SIG-M5 treated with dmso at 0.1 percent for 504 hours (cell line): ENCODE data around the gene PHF12.
"Not testable (repeated sequence)": the region's sequence is repeated elsewhere in the genome, so short reads cannot be mapped to it uniquely, and the experiment has no call there.

ENCODE experiments used
- DNase-seq: peaks from one replicate; lab custom pipeline; 2025; ENCODE audit not compliant: unreplicated experiment; lab: John Stamatoyannopoulos, UW

PHF12 gene

DNA sequence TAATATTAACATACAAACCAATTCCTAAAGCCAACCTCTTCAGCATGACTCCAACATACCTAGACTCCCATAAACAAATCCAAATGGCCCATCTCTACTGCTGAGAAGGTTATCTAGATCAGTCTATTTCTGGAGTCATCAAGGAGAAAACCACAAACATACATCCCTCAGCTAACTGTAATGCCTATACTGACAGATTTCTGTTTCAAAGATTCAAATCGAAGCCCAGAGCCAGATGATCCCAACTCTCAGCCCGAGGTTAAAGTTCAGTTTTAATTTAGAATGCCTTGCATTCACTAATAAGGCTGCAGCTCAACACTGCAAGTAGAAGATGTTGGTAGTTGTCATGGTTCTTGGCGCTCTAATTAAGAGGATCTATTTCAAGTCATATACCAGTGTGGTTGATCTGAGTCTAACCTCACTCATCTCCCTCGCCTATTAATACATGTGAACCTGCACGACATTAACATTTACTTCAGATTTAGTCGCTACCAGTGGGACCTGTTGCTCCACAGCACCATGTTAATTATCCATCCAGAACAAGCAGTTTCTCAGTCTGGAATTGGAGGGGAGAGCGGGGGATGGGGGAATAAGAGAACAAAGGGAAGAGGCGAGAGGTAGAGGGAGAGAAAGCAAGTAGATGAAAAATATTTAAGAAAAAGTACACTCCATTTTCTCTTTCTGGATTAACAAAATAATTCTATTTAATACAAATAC is 15.4 kb downstream of the PHF12 start:
- DNase-seq, result no peak

DNA sequence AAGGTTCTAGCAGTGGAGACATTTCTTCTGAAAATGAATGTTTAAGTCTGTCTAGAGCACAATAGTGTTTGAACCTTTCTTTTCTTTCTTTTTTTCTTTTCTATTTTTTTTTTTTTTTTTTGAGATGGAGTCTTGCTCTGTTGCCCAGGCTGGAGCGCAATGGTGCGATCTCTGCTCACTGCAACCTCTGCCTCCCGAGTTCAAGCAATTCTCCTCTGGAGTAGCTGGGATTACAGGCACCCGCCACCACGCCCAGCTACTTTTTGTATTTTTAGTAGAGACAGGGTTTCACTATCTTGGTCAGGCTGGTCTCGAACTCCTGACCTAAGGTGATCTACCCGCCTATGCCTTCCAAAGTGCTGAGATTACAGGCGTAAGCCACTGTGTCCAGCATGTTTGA is 16.8 kb downstream of the PHF12 start:
- not testable (repeated sequence) for DNase-seq

DNA sequence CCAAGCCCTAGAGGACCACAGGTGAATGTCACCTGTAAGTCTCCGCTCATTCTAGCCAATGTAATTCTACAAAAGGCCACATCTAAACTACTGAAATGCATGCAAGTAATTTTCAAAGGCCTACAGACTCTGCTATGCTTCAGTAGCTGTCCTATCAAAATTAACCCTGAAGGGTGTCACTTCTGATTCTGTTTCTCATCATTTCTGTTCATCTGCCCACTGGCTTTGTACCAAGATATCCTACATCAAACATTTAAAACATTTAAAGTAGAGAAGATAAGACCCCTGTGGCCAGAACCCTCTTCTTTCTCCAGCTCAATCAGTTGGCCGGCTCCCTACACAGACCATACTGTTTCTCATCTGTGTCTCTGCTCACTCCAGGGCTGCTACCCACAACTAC is 21.5 kb downstream of the PHF12 start:
- no peak for DNase-seq

DNA sequence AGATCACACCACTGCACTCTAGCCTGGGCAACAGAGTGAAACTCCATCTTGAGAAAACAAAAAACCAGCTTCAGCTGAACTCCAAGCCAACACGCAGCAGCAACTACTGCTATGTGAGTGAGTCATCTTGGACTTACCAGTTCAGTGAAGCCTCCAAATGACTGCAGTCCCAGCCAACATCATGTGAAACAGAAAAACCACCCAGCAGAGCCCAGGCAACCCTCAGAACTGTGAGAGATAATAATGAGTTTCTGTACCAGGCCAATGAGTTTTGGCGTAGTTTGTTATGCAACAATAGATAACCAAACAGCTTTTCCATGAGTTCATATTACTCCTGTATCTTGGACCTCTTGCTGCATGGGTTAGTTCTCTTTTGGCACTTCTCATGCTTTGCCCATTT is 23.3 kb downstream of the PHF12 start:
- DNase-seq, result peak; percentile 17

DNA sequence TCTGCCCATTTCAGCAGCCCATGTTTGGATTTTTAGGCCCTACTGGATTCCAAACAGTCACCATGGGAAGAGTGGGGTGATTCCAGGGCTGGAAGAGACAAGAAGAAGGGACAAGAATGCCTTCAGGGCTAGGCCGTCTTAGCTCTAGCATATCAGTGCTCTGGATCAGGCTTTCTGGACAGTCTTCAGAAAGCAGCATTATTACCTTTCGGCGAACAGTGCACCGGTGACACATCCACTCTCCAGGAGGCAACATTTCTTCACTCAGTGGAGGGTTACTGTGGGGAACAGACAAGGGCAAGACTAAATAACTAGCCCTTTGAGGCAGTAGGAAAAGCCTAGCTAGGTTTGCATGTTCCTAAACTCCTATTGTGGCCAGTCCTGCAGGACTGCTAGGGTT is 24.5 kb downstream of the PHF12 start:
- DNase-seq, result no peak

DNA sequence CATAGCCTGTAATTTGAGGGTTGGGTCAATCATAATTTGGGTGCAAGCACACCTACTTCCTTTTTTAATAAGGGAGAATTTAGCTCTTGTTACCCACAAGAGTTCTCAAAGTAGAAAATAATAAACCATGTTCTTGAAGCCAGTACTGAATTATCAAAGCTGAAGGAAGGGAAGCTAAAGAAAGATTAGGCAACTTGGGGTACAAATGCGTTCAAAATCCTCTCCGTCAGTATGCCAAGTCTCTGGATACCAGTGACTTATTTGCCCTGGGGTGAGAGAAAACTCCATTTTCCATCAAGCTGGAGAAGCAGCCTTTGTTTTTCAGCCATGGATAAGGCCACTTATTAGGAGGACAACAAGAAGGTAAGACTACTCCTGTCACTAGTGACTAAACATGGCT is 25.0 kb downstream of the PHF12 start:
- no peak for DNase-seq

DNA sequence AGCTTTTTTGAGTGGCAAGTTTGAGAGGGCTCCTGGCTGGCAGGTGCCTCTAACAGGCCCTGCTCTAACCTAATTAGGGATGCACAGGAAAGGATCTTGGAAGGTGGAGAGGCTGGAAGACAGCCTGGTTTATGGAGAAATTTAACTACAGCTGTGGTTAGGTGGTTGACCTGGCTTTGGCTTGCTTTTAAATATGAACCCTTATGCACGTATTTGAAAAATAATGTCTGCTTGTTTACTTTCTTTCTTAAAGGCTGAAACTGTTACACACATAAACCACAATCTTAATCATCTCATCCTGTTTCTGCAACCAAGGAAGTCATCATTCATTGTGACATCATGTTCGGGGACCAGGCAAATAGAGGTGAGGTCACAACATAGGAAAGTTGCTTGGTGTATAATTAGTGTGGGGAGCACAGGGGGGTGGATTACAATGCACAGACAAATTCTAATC is 25.4 kb downstream of the PHF12 start:
- DNase-seq, result peak; percentile 87

DNA sequence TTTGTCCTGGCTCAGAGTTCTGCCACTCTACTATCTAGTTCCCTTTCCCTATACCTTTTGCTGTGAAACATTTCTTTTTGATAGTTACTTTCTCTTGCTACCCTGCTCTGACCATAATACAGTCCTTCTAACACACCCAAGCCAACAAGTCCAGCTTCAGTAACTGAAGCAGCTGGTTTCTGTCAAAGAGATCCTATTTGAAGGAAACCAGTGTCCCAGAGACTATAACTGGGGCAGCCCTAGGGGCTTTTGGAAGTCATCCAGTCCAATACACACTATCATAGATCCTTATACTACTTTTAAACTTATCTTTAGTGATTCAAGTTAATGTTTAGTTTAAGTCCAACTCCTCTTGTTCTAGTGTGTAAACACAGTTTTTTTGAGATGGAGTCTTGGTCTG is 31.1 kb downstream of the PHF12 start:
- no peak for DNase-seq

DNA sequence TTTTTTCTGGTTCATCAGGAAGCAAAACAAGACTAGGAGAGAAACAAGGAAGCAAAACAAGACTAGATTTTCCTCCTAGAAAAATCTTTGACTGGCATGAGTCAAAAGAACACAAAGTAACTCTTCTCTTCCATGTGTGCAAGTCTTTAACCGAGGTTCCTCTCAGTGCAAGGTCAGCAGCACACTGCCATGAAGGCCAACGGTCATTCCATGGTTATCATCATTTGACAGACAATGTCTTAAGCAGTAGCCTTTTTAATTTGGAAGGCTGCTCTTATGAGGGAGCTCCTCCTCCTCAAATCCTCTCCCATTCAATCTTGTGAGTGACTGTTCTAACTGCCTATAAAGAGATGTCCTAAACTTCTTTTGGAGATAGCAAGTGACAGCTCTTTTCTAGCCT is 33.0 kb downstream of the PHF12 start:
- no peak for DNase-seq

DNA sequence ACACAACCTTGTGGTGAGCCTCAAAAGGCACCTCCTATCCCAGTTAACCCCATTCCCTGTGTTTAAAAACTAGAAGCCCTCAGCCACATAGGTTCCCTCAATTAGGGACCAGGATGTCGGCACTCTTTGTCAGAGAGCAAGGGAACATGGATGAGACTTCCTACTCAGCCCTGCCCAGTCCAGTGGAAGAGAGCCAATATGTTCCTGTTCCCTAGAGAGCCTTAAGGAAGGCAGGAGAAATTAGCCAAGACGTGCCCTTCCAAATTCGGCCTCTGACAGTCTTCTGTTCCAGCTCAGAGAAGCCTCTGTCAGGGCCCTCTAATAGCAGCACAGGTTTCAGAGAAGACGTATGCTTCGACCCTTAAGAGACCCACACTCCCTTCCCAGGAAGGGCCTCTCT is 33.9 kb downstream of the PHF12 start:
- no peak for DNase-seq

DNA sequence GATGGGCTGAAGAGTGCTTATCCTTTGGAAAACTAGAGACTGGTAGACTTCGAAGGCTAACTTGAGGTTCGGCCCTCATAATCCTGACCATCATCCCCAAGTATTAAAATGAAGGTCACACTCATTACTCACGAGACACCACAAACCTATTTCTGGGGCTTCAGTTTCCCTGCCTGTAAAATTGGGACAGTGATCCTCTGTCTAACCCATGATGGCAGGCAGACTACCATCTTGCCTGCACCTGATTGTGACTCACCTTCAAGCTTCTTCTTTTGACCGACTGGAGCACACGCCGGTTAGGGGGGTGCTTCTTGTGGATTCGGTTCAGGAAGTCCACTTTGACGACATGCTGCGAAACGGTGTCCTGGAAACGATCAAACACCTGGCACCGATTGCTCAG is 34.3 kb downstream of the PHF12 start:
- DNase-seq, result no peak

DNA sequence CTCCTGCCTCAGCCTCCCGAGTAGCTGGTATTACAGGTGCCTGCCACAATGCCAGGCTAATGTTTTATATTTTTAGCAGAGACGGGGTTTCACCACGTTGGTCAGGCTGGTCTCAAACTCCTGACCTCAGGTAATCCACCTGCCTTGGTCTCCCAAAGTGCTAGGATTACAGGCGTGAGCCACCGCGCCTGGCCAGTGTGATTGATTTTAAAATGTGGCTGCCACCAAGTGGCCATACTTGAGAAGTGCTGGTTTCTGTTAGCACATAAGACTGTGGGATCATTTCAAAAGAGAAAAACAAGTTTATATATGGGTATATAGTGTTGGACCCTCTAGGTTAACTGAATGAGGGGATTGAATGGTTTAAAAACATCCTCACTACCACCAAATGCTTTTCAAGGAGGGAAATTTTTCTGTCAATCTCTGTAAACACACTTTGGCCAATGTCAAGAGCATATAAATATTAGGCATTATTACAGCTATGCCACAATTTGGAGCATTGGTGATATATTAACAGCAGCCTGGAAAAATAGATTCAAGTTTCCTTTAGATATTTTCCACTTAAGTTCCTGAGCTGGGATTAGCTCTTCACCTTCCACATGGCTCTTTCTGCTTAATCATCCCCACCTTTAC is 34.9 kb downstream of the PHF12 start:
- peak; percentile 30 for DNase-seq

DNA sequence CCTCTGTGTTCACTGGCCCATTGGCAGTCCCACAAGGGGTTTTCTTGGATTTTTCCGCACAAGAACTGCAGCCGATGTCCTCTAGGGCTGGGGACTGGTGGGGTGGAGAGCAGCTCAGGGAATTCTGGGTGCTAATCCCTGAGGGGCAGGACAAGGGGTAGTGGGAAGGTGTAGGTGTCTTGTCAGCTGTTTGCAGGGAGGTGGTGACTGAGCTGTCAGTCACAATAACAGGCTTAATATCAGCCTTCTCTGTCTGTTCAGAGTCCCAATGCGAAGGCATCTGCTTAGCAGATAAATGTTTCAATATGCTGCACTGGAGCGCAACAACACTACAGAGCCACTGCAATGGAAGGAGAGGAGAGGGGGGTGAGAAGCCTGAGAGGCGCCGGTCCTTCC is 38.4 kb downstream of the PHF12 start:
- DNase-seq, result no peak

DNA sequence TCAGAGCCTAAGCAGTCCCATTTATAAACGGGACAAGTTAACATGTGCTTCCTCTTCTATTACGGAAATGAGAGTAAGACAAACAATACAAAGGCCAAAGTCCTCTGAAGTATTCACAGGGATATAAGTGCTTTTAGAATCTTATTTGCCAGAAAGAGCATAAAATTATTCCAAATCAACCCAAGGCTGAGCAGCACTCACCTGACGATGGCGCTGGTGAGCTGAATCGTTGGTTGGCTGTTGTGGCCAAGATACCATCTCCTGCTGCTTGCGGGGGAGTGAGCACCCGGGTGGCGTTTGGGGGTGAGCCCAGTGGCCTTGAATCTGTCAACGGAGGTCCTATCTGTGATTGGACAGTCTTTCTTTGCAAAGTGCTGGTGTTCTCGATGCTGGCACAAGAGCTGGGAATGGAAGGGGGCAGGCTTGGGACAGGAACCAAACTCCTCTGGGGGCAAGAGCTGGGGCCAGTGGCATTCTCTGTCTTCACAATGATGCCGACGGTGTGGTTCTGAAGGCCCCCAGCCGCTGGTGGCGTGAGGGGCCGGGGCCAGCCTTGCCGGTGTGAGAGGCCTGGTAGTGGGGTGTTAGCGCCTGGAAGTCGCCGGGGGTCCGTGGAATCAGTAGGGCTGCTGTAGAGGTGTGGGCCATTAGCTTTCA is 38.9 kb downstream of the PHF12 start:
- no peak for DNase-seq

DNA sequence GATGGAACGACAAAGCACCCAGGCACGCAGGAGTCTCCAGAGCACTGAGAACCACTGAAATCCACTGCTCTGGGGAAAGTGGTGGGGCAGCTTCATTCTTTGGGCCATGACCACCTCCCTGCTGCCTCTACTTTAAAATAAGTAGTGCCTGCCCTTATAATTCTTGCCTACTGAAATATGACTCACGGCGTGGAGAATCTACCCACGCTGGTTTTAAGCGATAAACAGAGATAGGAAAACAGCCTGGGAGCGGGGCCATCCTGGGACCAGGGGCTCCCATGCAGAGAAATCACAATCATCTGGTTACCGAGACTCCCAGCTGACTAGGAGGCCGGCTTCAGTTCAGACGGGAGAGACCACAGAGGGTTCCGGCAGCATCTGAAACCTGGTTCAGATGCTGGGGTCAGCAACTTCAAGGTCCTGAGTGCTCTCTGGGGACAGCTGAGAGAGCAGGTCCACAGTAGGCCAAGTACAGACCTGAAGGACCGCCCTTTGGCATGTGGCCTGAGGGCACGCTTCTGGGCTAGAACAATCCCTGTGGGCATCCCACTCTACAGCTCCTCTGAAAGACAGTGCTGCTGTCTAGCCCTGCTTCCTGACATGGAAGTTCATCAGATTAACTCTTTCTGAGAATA is 39.8 kb downstream of the PHF12 start:
- no peak for DNase-seq

DNA sequence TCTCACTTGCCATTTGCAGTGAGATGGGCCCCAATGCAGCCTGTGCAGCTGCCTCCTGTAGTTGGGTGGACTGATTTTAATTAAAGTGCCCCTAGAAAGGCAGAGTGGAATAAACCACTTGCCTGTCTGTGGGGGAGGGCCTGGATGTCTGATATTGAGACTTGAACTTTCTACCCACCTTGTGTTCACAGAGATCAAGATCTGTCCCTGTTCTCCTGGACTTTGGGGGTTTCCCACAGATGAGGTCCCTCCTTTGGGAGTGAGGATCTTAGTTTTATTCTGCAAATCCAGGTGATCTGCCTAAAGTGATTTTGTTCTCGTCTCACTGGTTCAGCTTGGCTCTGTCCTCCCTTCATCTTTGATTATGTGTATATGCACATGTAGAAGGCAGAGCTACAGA is 40.8 kb downstream of the PHF12 start:
- DNase-seq, result no peak

DNA sequence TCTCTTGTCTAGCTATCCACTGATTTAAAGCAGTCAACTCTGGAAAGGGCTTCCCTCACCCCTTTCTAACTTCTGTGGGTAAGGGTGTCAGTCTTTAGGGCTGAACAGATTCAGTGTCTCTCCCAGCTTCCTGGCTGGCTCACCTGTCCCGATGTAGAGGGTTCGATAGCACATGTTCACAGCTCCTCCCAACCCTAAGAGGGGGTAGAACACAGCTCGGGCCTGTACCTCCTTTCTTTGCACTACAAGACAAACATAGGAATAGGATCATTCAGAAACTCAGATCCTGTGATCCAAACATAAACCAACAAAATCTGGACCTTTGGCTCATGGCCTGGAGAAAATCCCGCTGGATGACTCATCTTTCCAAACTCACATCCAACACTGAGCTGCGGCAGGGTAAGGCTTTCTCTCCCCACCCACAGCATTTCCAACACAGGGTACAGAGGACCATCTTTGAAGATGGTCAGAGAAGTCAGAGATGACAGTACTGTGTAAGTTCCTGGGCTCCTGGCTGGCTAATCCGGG is 42.6 kb downstream of the PHF12 start:
- DNase-seq, result no peak

DNA sequence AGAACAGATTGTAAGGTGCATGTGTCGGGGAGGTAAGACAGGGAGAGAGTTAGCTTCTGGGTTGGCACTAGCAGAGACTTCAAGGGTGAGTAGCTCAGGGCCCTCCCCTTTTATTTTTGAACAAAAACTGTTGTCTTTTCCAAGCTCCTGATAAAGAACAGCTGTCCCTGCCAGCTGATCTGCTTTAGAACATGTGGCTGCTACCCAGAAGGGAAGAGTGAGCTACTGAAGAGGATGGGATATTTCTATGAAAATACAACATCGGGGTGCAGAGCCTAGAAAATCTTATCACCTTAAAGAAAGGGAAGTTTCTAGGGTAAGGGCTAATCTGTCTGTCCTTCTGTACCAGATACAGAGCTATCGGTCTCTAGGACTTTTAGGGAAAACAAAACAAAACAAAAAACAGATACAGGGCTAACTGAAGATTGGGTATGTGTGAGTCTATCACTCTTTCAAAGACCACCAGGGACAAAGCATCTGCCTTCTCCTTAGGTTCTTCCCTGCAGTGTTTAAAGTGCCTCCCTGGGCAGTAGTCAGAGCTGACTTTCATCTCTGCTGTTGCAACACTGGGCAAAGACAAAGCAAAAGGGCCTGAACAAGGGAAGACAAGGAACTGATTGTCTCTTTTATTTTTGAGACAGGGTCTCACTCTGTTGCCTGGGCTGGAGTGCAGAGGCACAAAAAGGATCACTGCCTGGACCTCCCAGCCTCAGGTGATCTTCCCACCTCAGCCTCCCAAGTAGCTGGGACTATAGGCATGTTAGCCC is 43.4 kb downstream of the PHF12 start:
- DNase-seq, result no peak

DNA sequence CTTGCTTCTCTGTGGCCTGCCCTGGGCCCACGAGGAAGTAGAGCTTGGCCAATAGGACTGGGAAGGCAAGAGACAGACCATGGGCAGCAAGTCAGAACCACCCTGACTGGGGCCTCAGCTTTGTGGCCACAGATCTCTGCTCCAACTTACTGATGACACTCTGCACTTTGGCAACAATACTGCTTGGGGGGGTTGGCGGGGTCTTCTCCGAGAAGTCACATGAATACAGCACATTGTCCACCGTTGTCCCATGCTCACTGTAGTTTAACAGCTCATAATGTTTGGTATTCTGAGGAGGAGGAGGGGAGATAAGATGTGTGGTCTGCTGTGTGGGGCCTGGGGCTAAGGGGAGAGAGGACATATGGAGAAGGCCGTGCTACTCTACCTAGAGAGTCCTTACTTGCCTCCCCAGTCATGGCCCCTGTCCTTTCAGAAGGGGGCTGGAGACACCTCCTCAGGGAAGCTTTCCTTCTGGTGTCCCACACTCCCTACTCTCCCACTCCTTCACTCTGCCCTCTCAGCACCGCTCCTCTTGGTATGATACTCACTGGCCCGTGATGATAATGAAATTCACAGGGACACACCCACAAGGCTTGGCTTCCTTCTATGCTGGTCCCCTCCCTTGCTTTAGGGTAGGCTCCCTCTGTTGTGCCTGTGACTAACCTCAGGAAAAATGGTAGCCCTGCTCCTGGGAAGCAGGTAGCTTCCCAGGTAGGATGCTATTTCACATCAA is 44.4 kb downstream of the PHF12 start:
- DNase-seq, result no peak

DNA sequence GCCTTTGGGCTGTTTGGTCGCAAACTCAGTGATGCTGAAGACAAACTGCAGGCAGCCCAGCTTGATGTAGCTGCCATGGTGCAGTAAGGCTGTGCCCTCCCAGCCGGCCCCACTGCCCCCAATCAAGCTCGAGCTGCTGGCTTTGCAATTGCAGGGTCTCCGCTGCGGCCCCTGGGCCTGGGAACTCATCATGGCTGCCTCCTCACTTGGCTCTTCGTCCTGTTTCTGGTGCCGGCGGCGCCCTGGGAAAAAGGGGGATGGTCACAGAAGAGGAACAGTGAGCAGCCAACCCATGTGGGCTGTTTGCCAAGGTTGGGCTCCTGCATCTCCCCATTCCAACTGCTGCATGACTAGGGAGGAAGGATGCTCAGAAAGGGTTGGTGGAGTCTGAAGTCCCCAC is 45.0 kb downstream of the PHF12 start:
- DNase-seq, result no peak
